ENCODE data around the gene NYAP1.

- no peak for TF ChIP-seq POLR2AphosphoS5 (IDR thresholded peaks at IDR 0.05)
- TF ChIP-seq, protein P1, sequence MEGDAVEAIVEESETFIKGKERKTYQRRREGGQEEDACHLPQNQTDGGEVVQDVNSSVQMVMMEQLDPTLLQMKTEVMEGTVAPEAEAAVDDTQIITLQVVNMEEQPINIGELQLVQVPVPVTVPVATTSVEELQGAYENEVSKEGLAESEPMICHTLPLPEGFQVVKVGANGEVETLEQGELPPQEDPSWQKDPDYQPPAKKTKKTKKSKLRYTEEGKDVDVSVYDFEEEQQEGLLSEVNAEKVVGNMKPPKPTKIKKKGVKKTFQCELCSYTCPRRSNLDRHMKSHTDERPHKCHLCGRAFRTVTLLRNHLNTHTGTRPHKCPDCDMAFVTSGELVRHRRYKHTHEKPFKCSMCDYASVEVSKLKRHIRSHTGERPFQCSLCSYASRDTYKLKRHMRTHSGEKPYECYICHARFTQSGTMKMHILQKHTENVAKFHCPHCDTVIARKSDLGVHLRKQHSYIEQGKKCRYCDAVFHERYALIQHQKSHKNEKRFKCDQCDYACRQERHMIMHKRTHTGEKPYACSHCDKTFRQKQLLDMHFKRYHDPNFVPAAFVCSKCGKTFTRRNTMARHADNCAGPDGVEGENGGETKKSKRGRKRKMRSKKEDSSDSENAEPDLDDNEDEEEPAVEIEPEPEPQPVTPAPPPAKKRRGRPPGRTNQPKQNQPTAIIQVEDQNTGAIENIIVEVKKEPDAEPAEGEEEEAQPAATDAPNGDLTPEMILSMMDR (IDR thresholded peaks at IDR 0.05), result no peak
- TF ChIP-seq POLR2A (IDR thresholded peaks at IDR 0.05), result no peak
Observed at GRCh38 chr7:100520138-100520537, 36.4 kb downstream of the NYAP1 start.

Data from upper lobe of left lung (tissue), 4 donors.